Measurements from ENCODE around the gene SLC10A3.

SLC10A3 gene

GRCh38 chrX:154463611-154464220, 26.7 kb downstream of the SLC10A3 start:
- TF ChIP-seq CTCF (conservative IDR thresholded peaks at IDR 0.05; ENCODE audit: low read depth, low read length), result no peak
- DNase-seq (ENCODE audit: low read depth), result no peak
- H3K4me3 ChIP-seq (ENCODE audit: low read depth, low read length), result no peak overlapping the region

- no peak for TF ChIP-seq CTCF (conservative IDR thresholded peaks at IDR 0.05; ENCODE audit: low read depth, low read length)
- no peak for DNase-seq (ENCODE audit: low read depth)
- no peak overlapping the region for H3K4me3 ChIP-seq (ENCODE audit: low read depth, low read length)
Measured at GRCh38 chrX:154462396-154462795, 28.0 kb downstream of the SLC10A3 start.

GRCh38 chrX:154460326-154460725, 30.1 kb downstream of the SLC10A3 start:
- H3K4me3 ChIP-seq (ENCODE audit: low read depth, low read length), result no peak overlapping the region
- DNase-seq (ENCODE audit: low read depth), result no peak
- no peak for TF ChIP-seq CTCF (conservative IDR thresholded peaks at IDR 0.05; ENCODE audit: low read depth, low read length)

- no peak for DNase-seq (ENCODE audit: low read depth)
- no peak for TF ChIP-seq CTCF (conservative IDR thresholded peaks at IDR 0.05; ENCODE audit: low read depth, low read length)
- peak overlapping the region; percentile 70 for H3K4me3 ChIP-seq (ENCODE audit: low read depth, low read length)
Measured at GRCh38 chrX:154459832-154460231, 30.6 kb downstream of the SLC10A3 start.

GRCh38 chrX:154458954-154459778, 31.3 kb downstream of the SLC10A3 start:
- H3K4me3 ChIP-seq (ENCODE audit: low read depth, low read length), result peak overlapping the region; percentile 70
- no peak for TF ChIP-seq CTCF (conservative IDR thresholded peaks at IDR 0.05; ENCODE audit: low read depth, low read length)
- no peak for DNase-seq (ENCODE audit: low read depth)

GRCh38 chrX:154458116-154458953, 32.1 kb downstream of the SLC10A3 start, which contains the start of gene PLXNA3:
TSS of gene PLXNA3 (plus strand) at chrX:154458281. CDS start at chrX:154460184, 1,903 bp downstream.
- TF ChIP-seq CTCF (conservative IDR thresholded peaks at IDR 0.05; ENCODE audit: low read depth, low read length), result no peak
- DNase-seq (ENCODE audit: low read depth), result peak; percentile 37
- peak within 1 kb of the TSS; percentile 70 for H3K4me3 ChIP-seq (ENCODE audit: low read depth, low read length)

Data from choroid plexus epithelial cell (primary cell).